Measurements from ENCODE around the gene PIF1.
"Not testable (repeated sequence)": the region's sequence is repeated elsewhere in the genome, so short reads cannot be mapped to it uniquely, and the experiment has no call there.

Gene PIF1

DNA sequence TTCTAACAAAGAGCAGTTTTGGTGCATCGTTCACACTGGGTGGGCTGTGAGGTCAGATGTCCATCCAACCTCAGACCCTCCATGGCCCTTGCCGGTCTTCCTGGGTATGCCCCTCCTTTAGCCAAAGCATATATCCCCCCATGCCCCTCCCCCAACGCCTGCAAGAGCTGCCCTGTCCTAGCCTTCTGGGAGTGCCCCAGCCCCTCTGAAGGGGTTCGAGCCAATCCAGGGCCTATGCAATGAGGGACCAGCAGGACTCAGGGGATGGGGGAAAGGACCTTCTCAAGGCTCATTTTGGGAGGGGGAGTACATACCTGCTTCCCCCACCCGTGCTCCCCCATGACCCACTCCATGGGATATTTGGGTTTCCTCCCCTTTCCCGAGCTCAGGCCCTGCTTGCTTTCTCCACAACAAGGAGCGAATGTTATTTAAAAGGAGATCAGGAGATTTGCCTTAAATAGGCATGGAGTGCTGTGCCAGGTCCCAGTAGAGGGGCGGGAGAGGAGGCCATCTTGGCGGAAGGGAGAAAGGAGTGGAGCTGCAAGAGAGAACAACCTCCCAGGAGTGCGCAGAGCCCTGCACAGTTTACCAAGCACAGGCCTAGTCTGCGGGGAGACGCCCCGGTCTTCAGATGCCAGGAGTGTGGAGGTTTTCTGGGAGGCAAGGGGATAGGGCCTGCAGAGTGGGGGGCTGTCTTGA lies 18.2 kb downstream of the PIF1 start:
- H3K27ac Mint-ChIP-seq = no peak overlapping the region

DNA sequence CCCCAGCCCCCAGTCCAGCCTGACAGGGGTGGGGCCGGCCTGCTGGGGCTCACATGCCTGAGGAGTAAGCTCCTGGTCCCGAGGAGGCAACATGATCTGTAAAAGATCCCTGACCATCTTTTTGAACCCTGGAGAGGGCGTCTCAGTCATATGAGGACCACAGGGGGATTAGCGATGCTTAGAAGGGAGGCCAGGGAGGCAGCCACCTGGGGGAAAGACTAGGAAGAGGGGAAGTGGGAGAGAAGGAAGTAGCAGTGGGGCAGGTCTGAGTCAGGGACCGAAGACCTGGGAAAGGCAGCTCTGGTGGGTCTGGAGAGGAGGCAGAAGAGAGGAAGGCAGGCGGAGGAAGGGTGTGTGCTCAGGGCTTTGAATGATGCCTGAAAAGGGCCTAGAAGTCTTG lies 18.9 kb downstream of the PIF1 start:
- Mint-ChIP-seq H3K4me1 (peaks cover 4% of the 10 kb centered on the region), H3K36me3 (no peaks in the 10 kb centered on the region), H3K9me3 (no peaks in the 10 kb centered on the region), H3K27ac (no peak overlapping the region), H3K4me3 (no peak overlapping the region), H3K27me3 (no peaks in the 10 kb centered on the region)

More for the DNA sequence above, 18.2 kb downstream of the PIF1 start:
- H3K27me3 Mint-ChIP-seq = no peaks in the 10 kb centered on the region
- peaks cover 4% of the 10 kb centered on the region for H3K4me1 Mint-ChIP-seq
- no peaks in the 10 kb centered on the region for H3K9me3 Mint-ChIP-seq
- no peaks in the 10 kb centered on the region for H3K36me3 Mint-ChIP-seq
- H3K4me3 Mint-ChIP-seq = no peak overlapping the region

DNA sequence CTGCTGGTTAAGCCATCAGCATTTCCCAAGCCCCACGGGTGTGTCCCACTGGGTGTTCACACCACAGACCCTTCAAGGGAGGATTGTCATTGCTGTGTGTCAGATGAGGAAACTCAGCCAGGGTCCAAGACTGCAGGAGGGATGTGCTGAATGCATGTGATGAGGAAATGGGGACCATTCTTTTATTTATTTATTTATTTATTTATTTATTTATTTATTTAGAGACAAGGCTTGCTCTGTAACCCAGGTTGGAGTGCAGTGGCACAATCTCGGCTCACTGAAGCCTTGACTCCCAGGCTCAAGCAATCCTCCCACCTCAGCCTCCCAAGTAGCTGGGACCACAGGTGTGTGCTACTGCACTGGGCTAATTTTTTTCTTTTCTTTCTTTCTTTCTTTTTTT lies 20.8 kb downstream of the PIF1 start:
- Mint-ChIP-seq H3K36me3 (no peaks in the 10 kb centered on the region), H3K27me3 (no peaks in the 10 kb centered on the region), H3K4me1 (no peaks in the 10 kb centered on the region), H3K4me3 (no peak overlapping the region), H3K27ac (no peak overlapping the region), H3K9me3 (no peaks in the 10 kb centered on the region)

DNA sequence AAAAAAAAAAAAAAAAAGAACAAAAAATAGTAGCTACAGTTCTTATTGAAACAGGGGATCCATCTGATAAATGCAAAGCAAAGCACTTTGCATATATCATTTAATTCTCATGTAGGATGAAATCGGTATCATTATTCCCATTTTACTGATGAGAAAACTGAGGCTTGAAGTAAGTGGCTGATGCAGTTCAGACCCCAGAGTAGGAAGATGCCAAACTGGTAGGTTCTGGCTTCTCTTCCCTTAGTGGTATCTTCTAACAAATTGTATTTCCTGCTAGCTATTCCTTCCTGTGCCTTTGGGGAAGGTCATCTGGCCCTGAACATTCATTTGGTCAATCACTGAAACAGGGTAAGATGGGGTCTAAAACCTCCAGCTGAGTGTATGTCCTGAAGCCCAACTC lies 21.9 kb downstream of the PIF1 start:
- H3K36me3 Mint-ChIP-seq = no peaks in the 10 kb centered on the region

DNA sequence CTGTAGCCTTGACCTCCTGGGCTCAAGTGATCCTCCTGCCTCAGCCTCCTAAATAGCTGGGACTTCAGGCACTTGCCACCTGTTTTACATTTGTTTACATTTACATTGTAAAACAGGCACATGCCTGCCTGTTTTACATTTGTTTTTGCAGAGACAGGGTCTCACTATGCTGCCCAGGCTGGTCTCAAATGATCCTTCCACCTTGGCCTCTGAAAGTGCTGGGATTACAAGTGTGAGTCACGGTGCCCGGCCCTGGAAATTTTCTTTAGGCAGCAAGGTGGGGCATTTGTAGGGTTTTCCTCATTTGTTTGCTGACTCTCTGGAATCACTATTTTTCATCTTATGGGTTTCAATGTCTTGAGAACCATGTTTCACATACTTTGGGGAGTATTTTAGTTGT lies 25.0 kb downstream of the PIF1 start:
- H3K9me3 Mint-ChIP-seq = no peaks in the 10 kb centered on the region
- H3K4me1 Mint-ChIP-seq = no peaks in the 10 kb centered on the region
- H3K27me3 Mint-ChIP-seq = no peaks in the 10 kb centered on the region
- H3K36me3 Mint-ChIP-seq = no peaks in the 10 kb centered on the region
- H3K4me3 Mint-ChIP-seq = no peak overlapping the region
- no peak overlapping the region for H3K27ac Mint-ChIP-seq

More for the DNA sequence above, 21.9 kb downstream of the PIF1 start:
- Mint-ChIP-seq H3K27me3 (no peaks in the 10 kb centered on the region), H3K27ac (no peak overlapping the region), H3K4me1 (no peaks in the 10 kb centered on the region), H3K9me3 (no peaks in the 10 kb centered on the region), H3K4me3 (no peak overlapping the region)

DNA sequence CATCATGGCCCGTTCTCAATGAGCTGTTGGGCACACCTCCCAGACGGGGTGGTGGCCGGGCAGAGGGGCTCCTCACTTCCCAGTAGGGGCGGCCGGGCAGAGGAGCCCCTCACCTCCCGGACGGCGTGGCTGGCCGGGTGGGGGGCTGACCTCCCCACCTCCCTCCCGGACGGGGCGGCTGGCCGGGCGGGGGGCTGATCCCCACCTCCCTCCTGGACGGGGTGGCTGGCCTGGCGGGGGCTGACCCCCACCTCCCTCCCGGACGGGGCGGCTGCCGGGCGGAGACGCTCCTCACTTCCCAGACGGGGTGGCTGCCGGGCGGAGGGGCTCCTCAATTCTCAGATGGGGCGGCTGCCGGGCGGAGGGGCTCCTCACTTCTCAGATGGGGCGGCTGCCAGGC lies 26.5 kb downstream of the PIF1 start:
- H3K4me3 Mint-ChIP-seq, H3K27me3 Mint-ChIP-seq: not testable (repeated sequence)

DNA sequence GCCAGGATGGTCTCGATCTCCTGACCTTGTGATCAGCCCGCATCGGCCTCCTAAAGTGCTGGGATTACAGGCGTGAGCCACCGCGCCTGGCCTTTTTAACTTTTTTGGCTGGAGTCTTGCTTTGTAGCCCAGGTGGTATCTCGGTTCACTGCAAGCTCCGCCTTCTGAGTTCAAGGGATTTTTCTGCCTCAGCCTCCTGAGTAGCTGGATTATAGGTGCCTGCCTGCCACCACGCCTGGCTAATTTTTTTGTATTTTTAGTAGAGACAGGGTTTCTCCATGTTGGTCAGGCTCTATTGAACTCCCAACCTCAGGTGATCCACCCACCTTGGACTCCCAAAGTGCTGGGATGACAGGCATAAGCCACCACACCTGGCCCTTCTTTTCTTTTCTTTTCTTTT lies 29.5 kb downstream of the PIF1 start:
- H3K4me3 Mint-ChIP-seq, H3K27me3 Mint-ChIP-seq, H3K9me3 Mint-ChIP-seq, H3K36me3 Mint-ChIP-seq, H3K27ac Mint-ChIP-seq, H3K4me1 Mint-ChIP-seq: not testable (repeated sequence)

More for the DNA sequence above, 26.5 kb downstream of the PIF1 start:
- not testable (repeated sequence) for H3K4me1 Mint-ChIP-seq, H3K36me3 Mint-ChIP-seq, H3K27ac Mint-ChIP-seq, H3K9me3 Mint-ChIP-seq

DNA sequence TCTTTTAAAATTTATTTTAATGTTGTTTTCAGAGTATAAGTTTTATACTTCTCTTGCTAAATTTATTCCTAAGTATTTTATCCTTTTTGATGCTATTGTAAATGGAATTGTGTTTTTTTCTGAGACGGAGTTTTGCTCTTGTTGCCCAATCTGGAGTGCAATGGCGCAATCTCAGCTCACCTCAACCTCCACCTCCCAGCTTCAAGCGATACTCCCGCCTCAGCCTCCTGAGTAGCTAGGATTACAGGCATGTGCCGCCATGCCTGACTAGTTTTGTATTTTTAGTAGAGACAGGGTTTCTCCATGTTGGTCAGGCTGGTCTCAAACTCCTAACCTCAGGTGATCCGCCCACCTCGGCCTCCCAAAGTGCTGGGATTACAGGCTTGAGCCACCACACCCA lies 30.1 kb downstream of the PIF1 start:
- not testable (repeated sequence) for H3K27me3 Mint-ChIP-seq, H3K36me3 Mint-ChIP-seq, H3K27ac Mint-ChIP-seq, H3K4me3 Mint-ChIP-seq, H3K4me1 Mint-ChIP-seq, H3K9me3 Mint-ChIP-seq

DNA sequence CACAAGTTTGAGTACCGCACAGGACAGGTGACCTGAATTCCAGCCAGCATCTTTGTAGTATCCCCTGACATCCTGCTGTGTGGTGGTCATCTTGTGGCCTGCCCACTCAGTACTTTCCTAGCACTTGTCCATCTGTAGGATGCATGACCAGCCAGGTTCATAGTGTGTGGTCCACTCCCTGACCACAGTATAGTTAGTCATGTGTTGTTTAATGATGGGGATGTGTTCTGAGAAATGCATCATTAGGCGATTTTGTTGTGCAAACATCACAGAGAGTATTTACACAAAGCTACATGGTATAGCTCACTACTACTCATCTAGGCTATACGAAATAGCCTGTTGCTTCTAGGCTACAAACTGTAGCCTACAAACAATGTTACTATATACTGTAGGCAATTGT lies 33.2 kb downstream of the PIF1 start:
- no peaks in the 10 kb centered on the region for H3K27me3 Mint-ChIP-seq
- no peaks in the 10 kb centered on the region for H3K9me3 Mint-ChIP-seq
- no peaks in the 10 kb centered on the region for H3K36me3 Mint-ChIP-seq
- no peak overlapping the region for H3K4me3 Mint-ChIP-seq
- H3K4me1 Mint-ChIP-seq = no peaks in the 10 kb centered on the region
- H3K27ac Mint-ChIP-seq = no peak overlapping the region

DNA sequence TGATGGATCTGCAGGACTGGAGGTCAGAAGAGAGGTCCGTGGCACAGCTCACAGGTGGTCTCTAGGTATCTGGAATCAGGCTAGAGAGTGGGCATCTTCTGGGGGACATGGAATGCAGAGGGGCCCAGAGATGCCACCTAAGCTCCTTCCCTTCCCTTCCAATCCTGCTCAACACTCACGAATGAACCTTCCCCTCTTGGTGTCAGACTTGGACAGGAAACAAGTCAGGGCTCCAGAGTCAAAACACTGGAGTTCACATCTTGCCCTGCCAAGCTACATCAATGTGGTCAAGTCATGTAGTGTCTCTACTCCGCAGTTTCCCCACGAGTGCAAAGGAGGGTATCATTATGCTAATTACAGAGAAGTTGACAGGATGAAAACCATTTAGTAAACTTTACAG lies 34.0 kb downstream of the PIF1 start:
- H3K4me1 Mint-ChIP-seq = no peaks in the 10 kb centered on the region
- no peaks in the 10 kb centered on the region for H3K36me3 Mint-ChIP-seq
- H3K27ac Mint-ChIP-seq = peak overlapping the region; percentile 4

DNA sequence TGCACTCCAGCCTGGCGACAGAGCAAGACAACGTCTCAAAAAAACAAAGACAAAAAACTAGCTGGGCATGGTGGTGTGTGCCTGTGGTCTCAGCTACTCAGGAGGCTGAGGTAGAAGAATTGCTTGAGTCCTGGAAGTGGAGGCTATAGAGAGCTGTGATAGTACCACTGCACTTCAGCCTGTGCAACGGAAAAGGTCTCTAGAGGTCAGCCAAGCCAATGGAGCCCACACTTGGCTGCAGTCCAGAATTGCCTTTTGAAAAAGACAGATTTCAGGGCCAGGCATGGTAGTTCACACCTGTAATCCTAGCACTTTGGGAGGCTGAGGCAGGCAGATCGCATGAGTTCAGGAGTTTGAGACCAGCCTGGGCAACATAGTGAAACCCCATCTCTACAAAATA lies 41.7 kb downstream of the PIF1 start:
- no peak overlapping the region for H3K4me3 Mint-ChIP-seq

More for the DNA sequence above, 34.0 kb downstream of the PIF1 start:
- Mint-ChIP-seq H3K9me3 (no peaks in the 10 kb centered on the region), H3K4me3 (no peak overlapping the region), H3K27me3 (no peaks in the 10 kb centered on the region)

DNA sequence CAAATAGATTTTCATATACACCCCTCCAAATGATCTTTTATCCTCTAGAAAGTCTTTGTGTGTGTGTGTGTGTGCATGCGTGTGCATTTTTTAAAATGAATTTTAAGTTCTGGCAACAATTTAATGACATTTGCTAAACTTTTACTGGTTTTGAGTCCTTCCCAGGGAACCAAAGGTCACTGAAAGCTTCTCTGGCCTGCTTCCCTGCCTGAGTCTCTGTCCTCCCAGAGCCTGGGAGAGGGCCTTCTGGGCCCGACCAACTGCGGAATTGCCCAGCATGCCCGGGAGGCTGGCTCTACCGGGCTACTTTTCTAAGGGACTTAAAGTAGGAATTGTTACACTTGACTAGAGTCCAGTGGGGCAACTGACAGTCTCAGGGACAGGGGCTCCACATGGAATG lies 42.7 kb downstream of the PIF1 start:
- no peak overlapping the region for H3K4me3 Mint-ChIP-seq
- H3K4me1 Mint-ChIP-seq = peaks cover 8% of the 10 kb centered on the region
- H3K27me3 Mint-ChIP-seq = no peaks in the 10 kb centered on the region
- H3K36me3 Mint-ChIP-seq = no peaks in the 10 kb centered on the region
- no peaks in the 10 kb centered on the region for H3K9me3 Mint-ChIP-seq
- no peak overlapping the region for H3K27ac Mint-ChIP-seq

More for the DNA sequence above, 41.7 kb downstream of the PIF1 start:
- Mint-ChIP-seq H3K27ac (no peak overlapping the region), H3K9me3 (no peaks in the 10 kb centered on the region), H3K4me1 (peaks cover 8% of the 10 kb centered on the region), H3K36me3 (no peaks in the 10 kb centered on the region), H3K27me3 (no peaks in the 10 kb centered on the region)

DNA sequence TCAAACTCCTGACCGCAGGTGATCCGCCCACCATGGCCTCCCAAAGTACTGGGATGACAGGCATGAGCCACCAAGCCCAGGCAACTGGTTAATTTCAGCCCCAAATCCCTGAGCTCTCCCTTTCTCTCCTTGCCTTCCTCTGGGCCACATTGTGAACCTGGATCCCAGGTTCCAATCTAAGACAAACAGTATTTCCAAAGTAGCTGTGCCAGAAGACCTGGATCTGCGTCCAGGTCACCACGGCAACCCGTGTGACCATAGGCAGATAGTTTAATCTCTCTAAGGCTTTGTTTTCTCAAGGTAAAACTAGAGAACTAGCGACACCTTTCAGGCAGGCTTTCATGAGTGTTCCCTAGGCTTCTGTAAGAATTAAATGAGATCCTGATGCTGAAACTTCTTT lies 44.1 kb downstream of the PIF1 start:
- H3K9me3 Mint-ChIP-seq = no peaks in the 10 kb centered on the region
- H3K36me3 Mint-ChIP-seq = no peaks in the 10 kb centered on the region
- H3K27me3 Mint-ChIP-seq = peaks cover 7% of the 10 kb centered on the region
- peaks cover 8% of the 10 kb centered on the region for H3K4me1 Mint-ChIP-seq
- no peak overlapping the region for H3K27ac Mint-ChIP-seq
- no peak overlapping the region for H3K4me3 Mint-ChIP-seq

DNA sequence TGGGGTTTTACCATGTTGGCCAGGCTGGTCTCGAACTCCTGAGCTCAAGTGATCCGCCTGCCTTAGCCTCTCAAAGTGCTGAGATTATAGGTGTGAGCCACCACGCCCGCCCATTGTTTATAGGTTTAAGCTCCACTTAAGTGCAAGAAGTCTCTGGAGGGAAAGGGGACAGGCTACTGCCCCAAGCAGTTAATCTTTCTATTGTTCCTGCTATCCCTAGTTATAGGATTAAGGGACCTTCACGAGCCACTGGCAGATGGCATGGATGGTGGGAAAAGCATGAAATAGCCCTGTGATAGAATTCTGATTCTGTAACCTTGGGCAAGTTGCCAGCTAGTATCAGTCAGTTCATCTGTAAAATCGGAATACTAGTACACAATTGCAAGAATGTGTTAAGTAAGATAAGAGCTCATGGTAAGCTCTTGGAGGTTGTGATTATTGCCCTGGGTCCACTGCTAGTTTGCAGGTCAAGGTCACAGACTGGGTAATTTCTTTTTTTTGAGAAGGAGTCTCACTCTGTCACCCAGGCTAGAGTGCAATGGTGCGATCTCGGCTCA lies 44.8 kb downstream of the PIF1 start:
- Mint-ChIP-seq H3K36me3 (no peaks in the 10 kb centered on the region), H3K9me3 (no peaks in the 10 kb centered on the region), H3K4me1 (peaks cover 8% of the 10 kb centered on the region), H3K27ac (no peak overlapping the region), H3K27me3 (peaks cover 7% of the 10 kb centered on the region), H3K4me3 (no peak overlapping the region)

DNA sequence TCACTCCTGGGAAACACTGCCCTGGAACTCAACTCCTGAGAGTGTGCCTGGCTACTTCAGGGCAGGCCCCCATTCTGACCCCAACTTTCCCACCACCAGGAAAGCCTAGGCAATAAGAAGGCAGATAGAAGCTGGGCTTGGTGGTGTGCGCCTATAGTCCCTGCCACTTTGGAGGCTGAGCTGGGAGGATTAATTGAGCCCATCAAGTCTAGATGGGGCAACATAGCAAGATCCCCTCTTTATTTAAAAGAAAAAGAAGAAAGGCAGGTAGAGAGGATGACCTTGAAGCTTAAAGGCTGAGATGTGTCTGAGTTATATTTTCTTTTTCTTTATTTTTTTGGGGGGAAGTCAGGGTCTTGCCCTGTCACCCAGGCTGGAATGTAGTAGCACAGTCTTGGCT lies 45.8 kb downstream of the PIF1 start:
- H3K4me1 Mint-ChIP-seq = peaks cover 8% of the 10 kb centered on the region
- no peak overlapping the region for H3K27ac Mint-ChIP-seq
- H3K9me3 Mint-ChIP-seq = no peaks in the 10 kb centered on the region
- H3K27me3 Mint-ChIP-seq = peaks cover 7% of the 10 kb centered on the region
- no peaks in the 10 kb centered on the region for H3K36me3 Mint-ChIP-seq
- no peak overlapping the region for H3K4me3 Mint-ChIP-seq

DNA sequence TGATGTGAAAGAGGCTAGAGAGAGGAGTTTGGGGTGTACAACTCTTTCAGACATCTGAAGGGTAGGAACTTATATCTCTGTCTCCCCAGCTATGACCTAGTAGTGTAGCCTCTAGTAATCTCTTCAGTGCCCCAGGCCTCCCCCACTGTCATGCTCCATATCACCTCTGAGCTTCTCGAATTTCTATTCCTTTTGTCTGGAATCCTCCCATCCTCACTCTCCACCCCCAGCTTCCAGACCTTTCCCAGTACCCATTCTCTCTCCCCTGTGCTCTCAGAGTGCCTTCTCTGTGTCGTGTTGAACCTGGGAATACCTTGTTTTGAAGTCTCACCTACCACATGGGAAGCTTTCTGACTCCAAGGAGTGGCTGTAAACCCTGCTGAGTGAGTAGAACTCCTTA lies 46.4 kb downstream of the PIF1 start:
- peaks cover 8% of the 10 kb centered on the region for H3K4me1 Mint-ChIP-seq
- no peak overlapping the region for H3K27ac Mint-ChIP-seq
- H3K36me3 Mint-ChIP-seq = no peaks in the 10 kb centered on the region
- H3K4me3 Mint-ChIP-seq = no peak overlapping the region
- H3K27me3 Mint-ChIP-seq = peaks cover 12% of the 10 kb centered on the region
- no peaks in the 10 kb centered on the region for H3K9me3 Mint-ChIP-seq

DNA sequence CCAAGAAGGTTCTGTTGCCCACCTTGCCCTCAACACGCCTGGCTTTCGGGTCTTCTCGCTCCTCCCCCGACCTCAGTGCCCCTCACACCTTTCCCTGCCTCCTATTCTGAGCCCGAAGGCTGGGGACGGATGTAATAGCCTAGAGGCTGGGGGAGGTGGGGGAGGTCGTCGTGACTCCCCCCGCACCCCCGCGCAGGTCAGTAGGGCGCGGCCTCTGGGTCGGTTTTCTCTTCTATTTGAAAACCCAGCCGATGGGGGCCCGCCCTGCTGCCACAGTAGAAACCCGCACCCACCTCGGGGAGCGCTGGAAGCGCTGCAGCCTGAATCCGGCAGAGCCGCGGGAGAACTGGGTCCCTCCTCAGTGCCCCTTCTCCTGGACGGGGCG lies 49.1 kb downstream of the PIF1 start:
- Mint-ChIP-seq H3K27me3 (peaks cover 19% of the 10 kb centered on the region), H3K4me1 (no peaks in the 10 kb centered on the region), H3K36me3 (no peaks in the 10 kb centered on the region), H3K27ac (no peak overlapping the region), H3K4me3 (peak overlapping the region; percentile 78), H3K9me3 (no peaks in the 10 kb centered on the region)

Data from activated naive CD4-positive, alpha-beta T cell treated with anti-CD3 and anti-CD28 coated beads, Interleukin-2, amount 50 U/mL, for 24 hours (primary cell).